Hematopoietic multipotent progenitor cell treated with erythropoietin and hydrocortisone succinate and interleukin-3 and kit ligand, for 17 days (in vitro differentiated cells): Measurements from ENCODE around the gene EPN1.

Experiments
- DNase-seq: peaks from one replicate; pipeline ENCODE4 v3.0.0-alpha.2; 2015; ENCODE audit warnings: low spot score

Gene EPN1

DNA sequence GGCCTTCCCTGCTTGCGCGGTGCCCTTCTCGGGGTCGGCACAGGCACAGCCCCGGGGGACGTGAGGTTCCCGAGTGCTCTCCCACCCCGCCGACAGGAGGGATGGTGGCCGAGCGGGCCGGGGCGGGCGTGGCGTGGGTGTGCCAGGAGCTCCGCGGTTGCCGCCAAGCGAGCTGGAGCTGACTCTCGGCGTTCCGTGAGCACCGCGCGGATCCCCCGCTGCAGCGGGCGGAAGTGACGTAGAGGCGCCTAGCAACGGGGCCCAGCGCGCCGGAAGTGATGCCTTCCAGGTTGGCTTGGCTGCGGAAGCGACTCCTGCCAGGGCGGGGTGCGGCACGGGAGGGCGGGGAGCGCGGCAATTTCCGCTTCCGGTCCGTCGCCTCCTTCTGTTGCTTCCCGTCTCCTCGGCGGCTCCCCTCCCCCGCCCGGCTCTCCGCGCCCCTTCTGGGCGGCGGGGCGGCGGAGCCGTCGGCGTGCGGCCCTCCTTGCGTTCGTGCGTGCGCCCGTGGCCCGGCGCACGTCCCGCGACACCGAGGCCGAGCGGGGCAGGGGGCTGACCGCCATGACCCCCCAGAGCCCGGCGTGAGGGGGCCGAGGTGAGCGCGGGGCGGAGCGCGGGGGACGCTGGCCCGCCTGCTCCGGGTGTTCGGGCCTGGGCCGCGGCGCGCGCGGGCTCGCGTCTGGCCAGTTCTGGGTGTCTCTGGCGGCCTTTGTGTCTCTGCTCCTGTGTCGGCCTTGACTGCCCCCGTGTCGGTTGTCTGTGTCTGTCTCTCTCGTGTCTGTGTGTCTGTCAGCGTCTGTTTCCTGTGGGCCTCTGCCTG, at the start of gene EPN1:
EPN1 (plus strand) TSS at position 386 of the 820 bp plus-strand sequence. CDS start 3,402 bp downstream, outside the sequence.
- peak; percentile 95 for DNase-seq

- no peak for DNase-seq
Measured at GRCh38 chr19:55626350-55626749, 48.7 kb upstream of the EPN1 start.

DNA sequence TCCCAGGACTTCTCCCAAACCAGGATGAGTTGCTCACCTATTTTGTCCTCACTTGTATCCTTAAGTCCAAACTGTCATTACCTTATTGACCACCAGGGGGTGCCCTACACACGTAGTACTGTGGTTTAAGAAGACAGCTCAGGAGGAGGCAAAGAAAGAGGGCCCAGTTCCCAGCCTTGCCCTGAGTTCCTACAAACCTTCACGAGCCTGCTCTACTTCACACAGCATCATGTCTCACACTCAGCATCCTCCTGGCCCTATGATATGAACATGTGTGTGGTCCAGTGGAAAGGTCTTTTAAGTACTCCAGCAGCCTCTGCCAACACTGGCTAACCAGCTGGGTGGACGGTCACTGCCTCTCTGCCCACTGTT, 42.6 kb upstream of the EPN1 start:
- peak; percentile 96 for DNase-seq

GRCh38 chr19:55633861-55634260, 41.2 kb upstream of the EPN1 start:
- no peak for DNase-seq

GRCh38 chr19:55635334-55635717, 39.7 kb upstream of the EPN1 start:
- DNase-seq, result peak; percentile 38

- DNase-seq, result no peak
Measured at GRCh38 chr19:55635856-55636440, 39.1 kb upstream of the EPN1 start.

- no peak for DNase-seq
Measured at GRCh38 chr19:55636723-55637122, 38.3 kb upstream of the EPN1 start.

- DNase-seq, result no peak
Measured at GRCh38 chr19:55637534-55637933, 37.5 kb upstream of the EPN1 start.

- DNase-seq, result peak; percentile 55
Measured at GRCh38 chr19:55638864-55639359, 36.1 kb upstream of the EPN1 start.

DNA sequence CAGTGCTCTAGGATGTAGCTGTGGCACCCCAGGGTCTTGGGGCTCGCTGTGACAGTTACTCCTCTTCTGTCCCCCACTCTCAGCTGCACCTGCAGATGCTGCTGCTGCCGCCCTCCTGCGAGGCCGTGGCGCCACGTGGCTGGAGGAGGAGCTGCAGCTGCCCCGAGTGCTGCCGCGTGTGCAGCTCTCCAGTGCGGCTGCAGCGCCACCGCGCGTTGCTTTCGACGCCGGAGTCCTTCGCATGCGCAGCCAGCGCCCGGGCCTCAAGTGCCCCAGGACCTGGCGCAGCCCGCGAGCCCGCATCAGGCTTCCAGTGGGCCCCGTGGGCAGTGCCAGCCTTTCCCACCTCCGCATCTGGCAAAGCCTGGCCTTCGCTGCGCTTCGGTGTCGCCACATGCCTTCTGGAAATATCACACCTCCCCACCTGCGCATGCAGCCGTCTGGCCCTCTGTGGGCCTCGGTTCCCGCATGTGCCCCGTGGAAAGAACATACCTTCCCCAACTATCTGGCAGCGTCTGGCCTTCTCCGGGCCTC, 34.9 kb upstream of the EPN1 start:
- peak; percentile 66 for DNase-seq

DNA sequence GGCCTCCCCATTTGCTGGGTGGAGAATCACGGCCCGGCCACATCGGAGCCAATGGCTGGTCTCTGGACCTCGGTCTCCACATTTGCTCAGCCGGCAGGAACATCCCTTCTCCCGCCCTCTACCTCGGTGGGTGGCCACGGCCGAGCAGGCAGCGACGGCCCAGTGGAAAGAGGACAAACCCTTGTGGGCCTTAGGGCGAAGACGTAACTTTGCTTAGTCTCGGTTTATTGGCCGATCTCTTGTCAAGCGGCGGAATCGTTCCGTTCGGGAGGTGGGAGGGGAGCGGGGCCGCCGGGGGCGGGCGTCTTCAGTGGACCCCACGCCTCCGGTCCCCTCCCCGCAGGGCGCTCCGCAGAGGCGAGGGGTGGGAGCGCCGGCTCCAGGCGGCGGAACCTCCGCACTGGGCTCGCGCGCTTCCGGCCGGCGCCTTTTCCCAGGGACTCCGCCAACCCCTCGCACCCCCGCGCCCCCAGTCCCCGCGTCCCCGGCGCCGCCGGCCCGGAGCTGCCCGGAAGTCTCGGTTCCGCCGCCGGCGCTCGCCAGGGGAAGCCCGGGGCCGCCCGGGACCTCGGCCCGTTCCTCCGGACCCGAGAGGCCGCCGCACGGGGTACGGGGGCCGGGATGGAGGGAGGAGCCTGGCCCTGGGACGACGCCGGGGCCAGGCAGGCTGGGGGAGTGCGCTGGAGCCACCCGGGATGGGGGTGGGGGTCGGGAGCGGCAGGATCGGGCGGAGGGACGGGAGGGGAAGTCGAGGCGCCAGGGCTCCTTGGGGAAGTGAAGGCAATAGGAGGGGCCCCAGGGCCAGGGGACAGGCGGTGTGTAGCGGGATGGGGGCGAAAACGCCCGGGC, 34.2 kb upstream of the EPN1 start, which contains the start of gene ZNF580:
ZNF580 (plus strand) TSS at position 426 of the 849 bp plus-strand sequence. CDS start 1,507 bp downstream, outside the sequence.
- peak; percentile 25 for DNase-seq

GRCh38 chr19:55641426-55642152, 33.4 kb upstream of the EPN1 start:
- no peak for DNase-seq

- DNase-seq, result no peak
Measured at GRCh38 chr19:55642153-55643002, 32.6 kb upstream of the EPN1 start.

DNA sequence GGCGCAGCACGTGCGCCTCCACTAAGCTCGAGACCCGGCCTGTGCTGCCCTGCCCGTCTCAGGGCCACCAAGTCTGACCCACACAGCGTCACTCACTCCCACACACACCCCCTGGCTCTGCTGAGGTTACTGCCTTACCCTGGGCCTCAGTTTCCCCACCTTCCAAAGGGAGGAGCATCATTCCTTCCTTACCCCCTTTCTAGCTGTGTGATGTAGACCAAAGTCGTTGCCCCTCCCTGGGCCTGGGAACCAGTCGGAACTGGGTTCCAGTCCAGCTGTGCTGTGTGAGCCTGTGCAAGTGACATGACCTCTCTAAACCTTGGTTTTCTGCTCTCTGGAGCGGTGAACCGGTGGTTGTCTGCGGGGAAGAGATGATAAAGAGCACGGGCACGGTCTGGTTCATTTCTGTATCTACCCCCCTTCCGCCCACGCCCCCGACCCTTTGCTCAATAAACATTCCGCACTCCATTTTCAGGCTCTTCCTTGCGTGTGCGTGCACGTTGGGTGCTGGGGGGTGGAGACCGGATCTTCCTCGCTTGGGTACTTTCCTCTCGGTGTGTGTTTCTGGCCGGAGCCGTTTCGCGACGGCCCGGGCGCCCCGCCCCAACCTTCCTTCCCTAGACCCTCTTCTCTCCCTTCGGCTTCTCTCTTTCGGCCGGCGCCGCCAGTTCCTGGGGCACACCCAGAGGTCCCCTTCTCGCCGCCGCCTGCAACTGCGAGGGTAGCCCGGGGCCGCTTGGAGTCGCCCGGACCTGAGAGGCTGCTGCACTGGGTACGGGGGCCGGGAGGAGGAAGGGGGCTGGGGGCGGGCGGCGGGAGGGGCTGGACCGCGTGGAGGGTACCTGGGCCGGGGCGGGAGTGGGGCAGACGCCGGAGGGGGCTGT, 31.8 kb upstream of the EPN1 start, which contains the start of gene ZNF581:
ZNF581 (plus strand) TSS at position 647 of the 884 bp plus-strand sequence. CDS start 923 bp downstream, outside the sequence.
- peak; percentile 69 for DNase-seq

GRCh38 chr19:55643887-55644176, 31.2 kb upstream of the EPN1 start:
- no peak for DNase-seq

GRCh38 chr19:55644191-55644833, 30.7 kb upstream of the EPN1 start:
- no peak for DNase-seq

GRCh38 chr19:55644842-55645511, 30.0 kb upstream of the EPN1 start:
- DNase-seq, result no peak

DNA sequence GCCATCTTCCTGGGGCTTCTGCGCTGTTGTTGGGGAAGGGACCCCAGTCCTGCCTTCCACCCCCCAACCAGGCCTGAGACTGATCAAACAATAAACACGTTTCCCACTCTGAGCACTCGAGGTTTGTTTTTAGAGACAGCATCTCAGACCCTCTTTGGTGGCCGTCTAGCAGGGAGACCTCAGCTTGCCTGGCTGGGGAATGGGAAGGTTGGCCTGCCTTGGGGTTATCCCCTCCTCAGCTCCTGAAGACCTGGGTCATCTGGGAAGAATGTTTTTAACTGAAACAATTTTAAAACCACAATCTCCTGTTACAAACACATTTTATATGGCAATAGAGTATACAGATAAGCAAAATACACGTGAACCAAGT, 29.5 kb upstream of the EPN1 start:
- no peak for DNase-seq
